Stimulated activated CD8-positive, alpha-beta memory T cell treated with anti-CD3 and anti-CD28 coated beads, Interleukin-7, amount 100 ng/mL, for 24 hours (primary cell): ENCODE data around the gene MGRN1.

Experiments
- DNase-seq: peaks from one replicate; pipeline ENCODE4 v3.0.0-alpha.2; 2020; ENCODE audit warnings: low read depth

The MGRN1 gene

DNA sequence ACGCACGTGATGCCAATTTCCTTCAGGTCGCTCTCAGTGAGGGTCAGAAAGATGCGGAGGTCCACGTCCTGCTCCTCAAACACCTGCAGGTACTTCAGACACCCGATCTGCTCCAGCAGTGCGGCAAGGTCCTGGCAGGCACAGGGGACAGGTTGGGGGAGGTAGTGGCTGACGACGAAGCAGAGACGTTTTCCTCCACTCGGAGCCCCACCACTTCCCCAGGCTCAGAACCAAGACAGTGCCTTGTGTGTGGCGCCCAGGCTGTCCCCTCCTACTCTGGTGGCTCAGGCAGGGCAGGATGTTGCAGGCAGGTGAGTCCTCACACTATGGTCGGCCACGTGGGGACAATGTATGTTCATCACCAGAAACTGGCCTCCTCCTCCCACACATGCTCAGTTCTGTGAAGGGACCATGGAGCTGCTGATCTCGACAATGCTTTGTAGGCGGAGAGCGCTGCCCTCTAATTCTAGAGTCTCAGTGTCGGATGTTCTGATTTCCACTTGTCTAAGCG is 74.5 kb downstream of the MGRN1 start:
- DNase-seq = no peak

DNA sequence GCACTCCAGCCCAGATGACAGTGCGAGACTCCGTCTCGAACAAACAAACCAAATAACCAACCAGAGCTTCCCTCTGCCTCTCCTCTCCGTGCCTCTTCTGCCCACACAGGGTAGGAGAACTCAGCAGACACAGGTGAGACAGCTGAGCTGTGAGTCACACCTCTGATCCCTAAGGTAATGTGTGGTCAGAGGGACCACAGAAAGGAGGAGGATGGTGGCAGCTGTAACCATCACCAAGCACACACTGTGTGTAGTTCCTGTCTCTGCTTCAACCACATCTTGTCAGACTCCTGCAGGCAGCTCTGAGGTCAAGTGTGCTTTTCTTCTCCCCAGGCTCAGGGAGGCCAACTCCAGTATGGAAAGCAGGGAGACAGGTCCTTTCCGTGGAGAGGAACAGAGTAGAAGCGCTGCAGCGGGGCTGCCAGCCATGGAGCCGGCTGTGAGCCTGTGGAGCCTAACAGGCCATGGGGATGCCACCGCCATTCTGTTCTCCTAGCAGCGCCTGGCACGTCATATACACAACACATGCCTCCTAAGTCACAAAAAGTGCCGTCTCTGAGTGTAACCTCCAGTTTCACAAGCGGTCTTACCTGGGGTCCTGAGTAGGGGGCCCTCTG is 75.9 kb downstream of the MGRN1 start:
- DNase-seq = no peak

DNA sequence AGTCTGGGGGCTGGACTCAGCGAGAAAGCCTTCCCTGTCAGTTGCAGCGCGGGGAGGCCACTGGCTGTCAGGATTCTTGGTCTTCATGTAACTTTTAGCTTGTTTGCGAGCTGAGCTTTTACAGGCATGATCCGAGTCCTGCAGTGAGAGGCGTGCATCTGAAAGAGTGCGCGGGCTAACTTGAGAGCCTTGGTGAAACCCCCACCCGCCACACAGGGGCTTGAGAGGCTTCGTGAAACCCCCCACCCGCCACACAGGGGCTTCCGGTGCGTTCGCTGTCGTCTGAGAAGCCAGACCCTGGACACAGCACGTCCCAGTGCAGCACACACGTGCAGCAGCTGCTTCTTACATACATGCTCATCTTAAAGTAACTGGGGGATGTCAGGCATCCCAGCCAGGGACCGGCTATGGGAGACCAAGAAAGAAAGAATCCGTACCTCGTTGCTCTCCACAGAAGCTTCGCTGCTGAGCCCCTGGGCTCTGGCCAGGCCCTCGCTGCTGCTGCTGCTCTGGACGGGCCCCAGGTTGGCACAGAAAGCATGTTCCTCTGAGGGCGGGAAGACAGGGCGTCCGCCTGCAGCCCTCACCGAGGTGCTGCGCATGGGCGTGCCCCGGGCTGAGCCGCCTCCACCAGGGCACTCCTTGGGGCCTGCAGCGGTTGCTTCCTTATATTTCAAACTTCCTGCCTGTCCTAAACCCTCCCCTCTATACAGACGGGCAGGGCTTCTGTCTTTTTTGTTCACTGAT is 76.5 kb downstream of the MGRN1 start:
- DNase-seq = no peak

DNA sequence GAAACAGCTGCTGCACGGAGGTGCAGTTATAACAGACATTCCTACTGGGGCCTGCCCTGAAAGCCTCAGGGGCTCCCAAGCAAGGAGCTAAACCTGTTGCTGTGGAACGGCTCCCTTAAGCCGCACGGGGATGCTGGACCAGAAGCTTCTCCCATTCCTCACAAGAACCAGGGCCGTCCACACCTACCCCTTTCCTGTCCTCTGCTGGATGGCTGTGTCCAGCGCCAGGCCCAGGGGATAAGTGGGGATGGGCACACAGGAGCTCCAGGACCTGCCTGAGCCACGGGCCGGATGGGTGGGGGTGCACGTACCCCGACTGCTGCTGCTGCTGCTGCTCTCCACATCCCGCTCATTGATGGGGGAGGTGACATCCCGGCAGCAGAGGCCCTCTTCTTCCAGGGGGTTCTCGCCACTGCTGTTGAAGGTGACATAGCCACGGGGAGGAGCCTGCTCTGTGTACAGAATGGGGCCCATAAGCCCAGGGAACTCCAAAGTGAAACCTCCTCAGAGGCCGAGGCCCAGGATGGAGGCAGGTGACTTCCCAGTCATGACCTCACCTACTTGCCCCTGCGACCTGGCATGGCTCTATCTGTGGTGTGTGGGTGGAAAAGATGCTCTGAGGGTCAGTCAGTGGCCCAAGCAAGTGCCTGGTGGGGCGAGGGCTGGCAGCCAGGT is 77.3 kb downstream of the MGRN1 start:
- no peak for DNase-seq

DNA sequence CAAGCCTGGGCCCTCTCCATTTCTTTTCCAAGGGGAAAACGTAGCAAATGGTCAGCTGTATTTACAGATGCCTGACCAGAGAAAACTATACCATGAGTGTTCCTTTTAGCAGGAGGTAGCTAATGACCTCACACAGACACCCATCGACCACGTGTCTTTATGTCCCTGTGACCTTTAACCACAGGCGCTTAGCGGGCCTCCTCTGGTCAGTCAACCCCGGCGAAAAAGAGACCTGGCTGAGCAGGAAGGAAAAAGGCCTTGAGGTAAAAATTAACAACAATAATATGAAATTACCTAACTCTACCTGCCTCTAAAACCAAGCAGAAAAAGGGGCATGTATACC is 77.8 kb downstream of the MGRN1 start:
- DNase-seq = no peak

DNA sequence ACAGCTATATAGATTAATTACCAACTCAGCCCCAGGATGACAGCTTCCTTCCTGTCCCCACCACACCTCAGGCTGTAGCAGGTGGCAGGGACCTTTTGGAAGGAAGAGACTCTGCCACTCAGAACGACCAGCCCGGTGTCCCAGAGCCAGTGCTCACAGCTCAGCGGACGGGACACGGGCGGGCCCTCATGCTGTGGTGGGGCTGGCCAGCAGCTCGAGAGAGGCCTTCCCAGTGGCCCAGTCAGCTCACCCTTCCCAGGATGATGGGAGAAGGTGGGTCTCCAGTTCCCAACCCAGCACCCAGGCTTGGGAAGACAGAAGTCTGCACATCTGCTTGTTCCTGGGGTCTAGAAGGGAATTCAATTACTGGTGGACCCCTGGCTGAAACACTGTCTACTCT is 79.3 kb downstream of the MGRN1 start:
- DNase-seq = no peak

DNA sequence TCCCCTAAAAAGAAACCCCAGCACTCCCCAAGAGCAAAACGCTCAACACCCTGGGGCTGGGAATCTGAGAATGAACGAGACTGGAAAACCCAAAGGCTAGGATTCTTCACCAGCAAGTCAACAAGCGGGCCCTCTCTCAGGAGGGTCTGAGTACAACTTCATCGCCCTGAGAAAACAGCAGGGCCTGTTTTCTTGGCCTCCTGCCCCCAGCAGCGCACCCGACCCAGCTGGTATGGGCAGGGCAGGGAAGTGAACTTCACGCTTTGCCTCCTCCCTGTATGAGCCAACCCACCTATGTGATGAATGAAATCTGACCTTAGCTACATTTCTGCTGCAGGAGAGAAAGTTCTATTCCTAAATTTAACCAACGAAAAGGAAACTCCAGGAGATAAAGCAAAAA is 79.9 kb downstream of the MGRN1 start:
- DNase-seq = no peak

DNA sequence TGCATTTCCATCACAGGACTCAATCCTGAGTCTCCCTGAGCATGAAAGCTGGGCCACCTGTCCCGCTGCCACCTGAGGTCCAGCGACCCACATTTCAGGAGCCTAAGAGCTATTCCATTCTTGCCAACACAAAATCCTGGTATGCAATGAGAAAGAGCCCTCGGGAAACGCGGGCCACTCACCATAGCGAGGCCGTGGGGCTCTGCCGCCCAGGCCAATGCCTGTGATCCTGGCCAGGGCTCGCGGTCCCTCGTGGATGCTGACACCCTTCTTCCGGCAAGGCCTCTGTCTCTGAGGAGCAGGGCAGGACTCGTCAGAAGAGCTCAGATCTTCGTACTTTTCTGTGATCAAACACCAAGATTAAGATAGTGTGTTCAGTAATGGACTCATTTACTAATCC is 80.3 kb downstream of the MGRN1 start:
- DNase-seq = no peak

DNA sequence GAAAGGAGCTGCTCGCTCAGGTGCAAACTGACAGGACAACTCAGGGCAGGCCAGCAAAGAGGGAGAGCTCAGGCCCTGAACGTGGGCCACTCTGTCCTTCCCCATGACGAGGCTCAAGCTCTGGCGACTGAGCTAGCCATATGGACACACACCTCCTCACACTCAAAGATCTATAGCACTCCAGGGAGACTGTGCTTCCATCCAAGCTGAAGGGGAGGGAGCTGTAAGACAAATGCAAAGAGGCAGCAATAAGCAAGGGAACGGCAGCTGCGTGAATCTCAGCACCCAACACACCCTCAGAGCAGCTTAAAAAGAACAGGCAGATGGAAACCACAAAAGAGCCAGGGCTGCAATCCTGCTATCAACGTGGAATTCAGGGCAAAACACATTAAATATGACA is 82.2 kb downstream of the MGRN1 start:
- no peak for DNase-seq

DNA sequence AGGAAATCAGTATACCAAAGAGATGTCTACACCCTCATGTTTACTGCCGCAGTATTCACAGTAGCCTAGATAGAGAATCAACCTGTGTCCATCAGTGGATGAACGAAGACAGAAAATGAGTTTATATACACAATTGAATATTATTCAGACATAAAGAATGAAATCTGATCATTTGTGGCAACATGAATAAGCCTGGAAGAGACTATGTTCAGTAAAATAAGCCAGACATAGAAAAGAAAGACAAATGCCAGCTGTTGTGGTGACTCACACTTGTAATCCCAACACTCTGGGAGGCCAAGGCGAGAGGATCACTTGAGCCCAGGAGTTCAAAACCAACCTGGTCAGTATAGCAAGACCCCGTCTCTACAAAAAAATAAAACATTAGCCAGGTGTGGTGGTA is 84.9 kb downstream of the MGRN1 start:
- no peak for DNase-seq

DNA sequence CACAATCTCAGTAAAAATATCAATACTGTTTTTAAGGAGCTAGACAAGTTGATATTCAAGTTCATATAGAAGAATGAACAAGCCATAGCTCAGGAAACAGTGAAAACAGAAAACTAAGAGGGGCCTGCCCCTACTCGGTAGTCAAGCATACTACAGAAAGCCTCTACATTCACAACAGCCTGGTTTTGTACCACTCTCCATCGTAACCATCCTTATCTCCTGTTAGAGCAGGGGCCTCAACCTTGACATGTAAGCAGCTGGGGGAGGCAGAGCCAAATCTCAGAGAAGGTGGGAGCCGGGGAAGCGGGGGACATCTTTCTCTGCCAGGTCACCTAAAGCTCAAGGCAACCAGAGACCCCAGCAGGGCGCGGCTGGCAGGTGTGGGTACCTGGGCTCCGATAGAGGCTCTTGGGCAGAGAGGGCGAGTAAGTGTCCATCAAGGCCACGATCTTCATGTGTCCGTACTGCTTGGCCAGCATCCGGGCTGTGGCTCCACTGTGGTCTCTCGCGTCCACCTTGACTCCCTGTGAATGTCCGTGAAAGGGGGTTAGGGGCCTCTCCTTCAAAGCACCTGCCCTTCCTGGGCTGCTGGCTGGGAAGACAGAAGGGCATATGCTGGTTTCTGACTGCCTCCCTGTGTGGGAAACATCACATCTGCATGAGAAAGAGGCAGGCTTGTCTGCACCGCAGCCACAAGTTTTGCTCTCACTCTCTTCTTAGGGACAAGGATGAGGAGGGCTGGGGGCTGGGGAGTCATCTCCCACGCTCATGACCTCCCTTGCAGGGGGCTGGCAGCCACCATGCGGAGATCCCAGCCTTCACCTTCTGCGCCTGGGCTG is 89.3 kb downstream of the MGRN1 start:
- no peak for DNase-seq

DNA sequence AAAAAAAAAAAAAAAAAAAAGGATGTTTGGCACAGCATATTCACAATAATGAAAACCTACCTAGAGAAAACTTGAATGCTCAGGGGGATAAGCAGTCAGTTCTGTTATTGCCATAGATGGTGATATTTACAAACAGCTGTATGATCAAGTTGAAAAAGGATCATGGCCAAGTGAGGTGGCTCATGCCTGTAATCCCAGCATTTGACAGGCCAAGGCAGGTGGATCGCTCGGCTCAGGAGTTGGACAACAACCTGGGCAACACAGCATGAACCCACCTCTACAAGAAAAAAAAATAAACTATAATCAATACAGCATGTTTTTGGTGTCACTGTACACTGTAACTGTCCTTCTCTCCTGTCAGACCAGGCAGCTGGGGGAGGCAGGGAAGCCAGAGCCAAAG is 90.4 kb downstream of the MGRN1 start:
- DNase-seq = no peak

DNA sequence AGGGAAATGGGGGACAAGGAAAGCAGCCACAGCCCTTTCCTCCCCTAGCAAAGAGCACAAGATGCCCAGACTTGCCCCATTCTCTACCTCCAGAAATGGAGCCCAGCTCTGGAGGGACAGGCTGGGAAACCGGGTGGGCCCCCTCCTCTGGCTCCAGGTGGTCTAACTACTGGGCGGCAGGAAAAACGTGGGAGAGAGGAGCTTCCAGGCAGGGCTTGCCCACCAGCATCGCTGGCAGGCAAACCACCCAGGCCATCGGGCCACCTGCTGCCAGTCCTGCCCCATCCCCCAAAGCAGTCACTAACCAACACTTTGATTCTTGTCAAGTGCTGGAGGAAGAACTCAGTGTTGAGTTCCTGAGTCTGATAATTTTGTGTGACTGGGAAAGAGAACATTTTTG is 93.8 kb downstream of the MGRN1 start:
- no peak for DNase-seq

DNA sequence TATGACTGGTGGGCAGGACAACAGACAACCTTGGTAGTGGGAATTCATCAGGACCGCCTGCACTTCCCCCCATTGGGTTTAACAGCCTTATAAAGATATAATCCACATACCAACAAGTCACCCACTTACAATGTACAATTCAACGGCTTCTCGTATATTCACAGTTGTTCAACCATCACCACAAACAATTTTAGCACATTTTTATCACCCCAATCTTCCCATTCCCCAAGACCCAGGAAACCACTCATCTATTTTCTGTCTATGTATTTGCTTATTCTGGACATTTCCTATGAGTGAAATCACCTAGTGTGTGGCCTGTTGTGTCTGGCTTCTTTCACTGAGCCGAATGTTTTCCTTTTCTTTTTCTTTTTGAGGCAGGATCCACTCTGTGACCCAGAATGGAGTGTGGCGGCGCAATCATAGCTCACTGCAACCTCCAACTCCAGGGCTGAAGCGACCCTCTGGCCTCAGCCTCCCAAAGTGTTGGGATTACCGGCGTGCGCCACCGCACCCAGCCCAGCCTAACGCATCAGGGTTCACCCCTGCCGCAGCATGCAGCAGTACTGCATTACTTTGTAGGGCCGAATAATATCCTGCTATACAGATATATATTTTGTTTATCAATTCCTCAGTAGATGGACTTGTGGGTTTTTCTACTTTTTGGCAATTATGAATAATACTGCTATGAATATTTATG is 98.6 kb downstream of the MGRN1 start:
- DNase-seq = no peak

DNA sequence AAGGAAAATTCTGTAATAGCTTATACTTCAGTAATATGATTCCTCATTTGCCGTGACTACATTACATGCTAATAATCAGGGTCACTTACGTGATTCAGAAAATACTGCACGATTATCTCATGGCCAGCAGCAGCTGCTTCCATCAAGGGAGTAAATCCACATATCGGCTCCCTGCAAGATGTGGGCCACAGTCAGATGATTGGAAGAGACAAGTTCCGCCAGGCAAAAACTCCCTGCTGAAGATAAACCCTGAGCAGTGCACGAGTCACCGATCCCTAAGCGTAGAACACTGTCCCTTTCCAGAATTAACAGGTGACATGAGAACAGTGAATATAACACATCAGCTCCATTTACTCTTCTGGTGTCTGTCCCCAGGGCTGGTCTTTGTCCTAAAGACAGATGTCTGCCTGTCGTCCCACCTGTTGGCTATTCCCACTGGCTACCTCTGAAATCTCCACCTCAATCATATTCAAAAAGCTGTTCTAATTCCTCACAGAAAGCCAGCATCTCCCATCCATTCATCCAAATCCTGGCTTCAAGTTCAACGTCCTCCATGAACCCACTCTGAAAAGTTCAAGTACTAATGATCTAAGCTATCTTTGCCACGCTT is 100.1 kb downstream of the MGRN1 start:
- no peak for DNase-seq

DNA sequence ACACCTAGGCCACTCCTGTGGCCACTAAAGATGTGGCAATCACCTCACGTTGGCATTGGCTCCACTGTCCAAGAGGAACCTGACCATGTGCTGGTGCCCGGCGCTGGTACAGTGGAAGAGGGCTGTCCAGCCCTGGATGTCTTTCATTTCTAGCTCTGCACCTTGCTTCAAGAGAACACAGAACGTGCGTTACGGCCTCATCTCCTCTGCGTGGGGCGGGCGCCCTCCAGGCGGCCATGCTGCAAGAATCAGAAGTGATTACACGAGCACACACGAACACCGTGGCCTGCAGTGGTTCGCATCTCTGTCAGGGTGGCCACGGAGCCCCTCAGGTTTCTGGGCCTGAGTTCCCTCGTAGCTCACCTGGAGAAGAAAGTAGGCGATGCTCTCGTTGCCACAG is 102.0 kb downstream of the MGRN1 start:
- DNase-seq = no peak

DNA sequence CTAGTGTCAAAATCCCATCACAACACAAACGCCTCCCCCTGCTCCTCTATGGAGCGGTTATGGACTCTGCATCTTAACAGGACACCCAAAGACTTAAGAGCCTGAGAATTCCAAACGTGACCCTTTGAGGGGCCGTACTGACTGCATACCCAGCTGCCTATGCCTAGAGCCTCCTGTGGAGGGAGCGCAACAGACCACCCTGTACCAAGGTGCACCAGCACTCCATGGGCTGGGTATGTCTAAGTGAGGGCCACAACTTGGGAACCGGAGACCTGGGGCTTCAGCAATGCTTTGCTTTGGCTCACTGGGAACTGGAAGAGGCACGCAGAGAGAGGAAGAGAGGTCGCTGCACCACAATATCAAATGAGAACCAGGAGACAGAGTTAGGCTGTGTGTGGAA is 104.0 kb downstream of the MGRN1 start:
- DNase-seq = no peak

DNA sequence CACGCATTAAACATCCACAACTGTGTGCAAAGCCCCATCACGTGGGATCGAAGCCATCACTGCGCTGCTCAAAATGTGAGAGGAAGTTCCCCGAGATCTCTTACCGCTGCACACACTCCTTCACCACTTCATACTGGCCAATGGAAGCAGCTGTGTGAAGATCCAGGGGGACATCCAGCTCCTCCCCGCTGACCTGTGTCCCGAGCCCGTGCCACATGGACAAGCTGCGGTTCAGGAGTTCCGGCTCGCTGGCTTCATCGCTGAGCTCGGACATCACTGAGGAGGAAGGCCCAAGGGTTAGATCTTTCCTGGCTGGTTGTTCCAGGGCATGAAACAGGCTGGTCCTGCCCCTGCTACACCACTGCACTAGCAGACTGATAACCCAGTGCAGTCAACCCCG is 105.2 kb downstream of the MGRN1 start:
- DNase-seq = no peak

DNA sequence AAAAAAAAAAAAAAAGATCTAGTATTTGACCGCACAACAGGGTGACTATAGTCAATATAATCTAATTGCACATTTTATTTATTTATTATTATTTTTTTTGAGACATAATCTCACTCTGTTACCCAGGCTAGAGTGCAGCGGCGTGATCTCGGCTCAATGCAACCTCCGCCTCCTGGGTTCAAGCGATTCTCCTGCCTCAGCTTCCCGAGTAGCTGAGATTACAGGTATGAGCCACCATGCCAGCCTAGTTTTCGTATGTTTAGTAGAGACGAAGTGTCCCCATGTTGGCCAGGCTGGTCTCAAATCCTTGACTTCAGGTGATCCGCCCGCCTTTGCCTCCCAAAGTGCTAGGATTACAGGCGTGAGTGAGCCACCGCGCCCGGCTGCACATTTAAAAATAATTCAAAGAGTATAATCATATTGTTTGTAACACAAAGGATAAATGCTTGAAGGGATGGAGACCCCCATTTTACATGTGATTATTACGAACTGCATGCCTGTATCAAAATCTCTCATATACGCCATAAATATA is 108.7 kb downstream of the MGRN1 start:
- DNase-seq = no peak

DNA sequence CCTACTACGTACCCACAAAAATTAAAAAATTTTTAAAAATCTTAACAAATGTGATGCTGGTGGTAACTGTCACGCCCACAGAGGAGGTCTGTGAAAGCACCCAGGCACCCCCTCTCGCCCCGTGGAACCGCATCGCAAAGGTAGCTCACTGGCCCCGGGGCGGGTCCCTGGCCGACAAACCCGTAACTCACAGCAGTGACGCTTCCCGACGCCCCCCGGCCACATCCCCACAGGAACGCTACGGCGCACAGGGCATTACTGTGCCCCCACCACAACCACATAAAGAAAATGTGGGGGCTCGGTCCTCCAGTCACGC is 109.1 kb downstream of the MGRN1 start:
- DNase-seq = peak; percentile 15

DNA sequence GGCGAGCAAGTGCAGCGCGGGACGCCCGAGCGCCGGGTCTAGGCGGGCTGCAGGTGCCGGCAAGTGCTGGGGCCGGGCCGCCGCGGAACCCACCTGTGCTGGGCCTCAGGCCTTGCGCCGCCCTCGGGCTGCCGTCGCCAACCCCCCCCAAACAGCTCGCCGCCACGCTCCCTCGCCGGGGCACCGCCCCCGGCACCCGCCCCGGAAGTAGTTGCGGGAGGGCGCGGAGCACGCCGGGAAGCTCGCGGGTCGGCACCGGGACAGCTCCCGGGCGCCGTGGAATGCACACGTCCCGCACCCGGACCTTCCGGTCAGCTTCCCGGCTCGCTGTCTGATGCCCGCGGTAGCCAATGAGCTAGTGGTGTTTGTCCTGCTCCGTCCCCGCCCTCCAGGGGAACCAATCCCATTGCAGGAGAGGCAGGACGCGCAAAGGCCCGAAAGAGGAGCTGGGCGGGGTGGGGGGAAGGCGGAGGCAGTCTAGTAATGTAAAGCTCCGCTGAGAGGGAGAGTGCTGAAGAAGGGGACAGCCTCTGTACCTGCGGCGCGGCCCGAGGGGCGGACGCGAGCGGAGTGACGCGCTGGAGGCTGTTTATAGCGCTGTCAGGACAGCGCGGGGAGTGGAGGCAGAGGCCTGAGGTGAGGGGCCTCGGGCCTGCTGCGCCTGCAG is 109.6 kb downstream of the MGRN1 start, which contains the start of the genes ANKS3 and DNAAF8:
ANKS3 (minus strand) TSS at position 209 of the 667 bp plus-strand sequence. CDS start 4,122 bp downstream, outside the sequence.
DNAAF8 (plus strand) TSS at position 475 of the 667 bp plus-strand sequence. CDS start 1,978 bp downstream, outside the sequence.
- peak; percentile 62 for DNase-seq
